ENCODE results near the gene MAVS.
"Not testable (repeated sequence)": the region's sequence is repeated elsewhere in the genome, so short reads cannot be mapped to it uniquely, and the experiment has no call there.

MAVS gene

DNA sequence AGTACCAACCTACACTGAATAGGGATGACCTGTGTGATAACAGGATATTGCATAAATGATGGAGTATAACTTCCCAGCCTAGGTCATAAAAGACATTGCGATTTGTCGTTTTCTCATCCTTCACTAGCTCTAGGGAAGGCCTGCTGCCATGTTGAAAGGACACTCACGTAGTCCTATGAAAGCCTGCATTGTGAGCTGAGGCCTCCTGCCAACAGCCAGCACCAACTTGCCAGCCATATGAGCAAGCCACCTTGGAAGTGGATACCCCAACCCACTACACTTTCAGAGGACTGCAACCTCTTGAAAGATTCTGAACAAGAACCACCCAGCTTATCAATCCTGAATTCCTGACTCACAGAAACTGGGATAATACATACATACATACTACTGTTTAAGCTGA lies 39.1 kb downstream of the MAVS start:
- peak in 14 of 51 donors; percentile 2 to 45 (median 12) for DNase-seq

DNA sequence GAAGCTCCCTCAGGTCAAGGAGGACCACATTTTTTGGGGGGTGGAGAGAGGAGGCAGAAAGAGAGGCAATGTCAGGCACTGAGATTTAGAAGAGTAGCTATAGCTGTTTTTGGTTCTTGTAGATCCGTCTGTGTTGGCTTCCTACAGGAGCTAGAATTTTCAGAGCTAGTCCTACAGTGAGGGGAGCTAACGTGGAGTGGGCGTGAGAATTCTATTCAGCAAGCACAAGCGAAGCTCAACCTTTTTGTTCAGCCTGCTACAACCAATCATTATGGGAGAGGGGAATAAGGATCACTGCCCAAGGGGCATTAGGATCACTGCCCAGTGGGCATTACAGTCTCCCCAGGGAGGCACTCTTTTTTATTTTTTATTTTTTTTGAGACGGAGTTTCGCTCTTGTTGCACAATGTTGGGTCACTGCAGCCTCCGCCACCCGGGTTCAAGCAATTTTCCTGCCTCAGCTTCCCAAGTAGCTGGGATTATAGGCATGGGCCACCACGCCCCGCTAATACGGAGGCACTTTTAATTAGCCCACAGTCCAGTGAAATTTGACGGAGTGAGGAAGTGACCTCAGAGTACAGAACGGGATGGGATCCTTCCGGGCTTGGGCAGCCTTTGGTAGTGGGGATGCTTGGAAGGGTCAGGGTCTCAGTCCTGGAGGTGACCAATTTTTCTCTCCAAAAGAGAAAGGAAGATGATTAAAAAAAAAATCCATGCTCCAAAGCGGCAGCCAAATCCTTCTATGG lies 41.4 kb downstream of the MAVS start:
- DNase-seq = peak in 11 of 51 donors; percentile 24 to 75 (median 45)

DNA sequence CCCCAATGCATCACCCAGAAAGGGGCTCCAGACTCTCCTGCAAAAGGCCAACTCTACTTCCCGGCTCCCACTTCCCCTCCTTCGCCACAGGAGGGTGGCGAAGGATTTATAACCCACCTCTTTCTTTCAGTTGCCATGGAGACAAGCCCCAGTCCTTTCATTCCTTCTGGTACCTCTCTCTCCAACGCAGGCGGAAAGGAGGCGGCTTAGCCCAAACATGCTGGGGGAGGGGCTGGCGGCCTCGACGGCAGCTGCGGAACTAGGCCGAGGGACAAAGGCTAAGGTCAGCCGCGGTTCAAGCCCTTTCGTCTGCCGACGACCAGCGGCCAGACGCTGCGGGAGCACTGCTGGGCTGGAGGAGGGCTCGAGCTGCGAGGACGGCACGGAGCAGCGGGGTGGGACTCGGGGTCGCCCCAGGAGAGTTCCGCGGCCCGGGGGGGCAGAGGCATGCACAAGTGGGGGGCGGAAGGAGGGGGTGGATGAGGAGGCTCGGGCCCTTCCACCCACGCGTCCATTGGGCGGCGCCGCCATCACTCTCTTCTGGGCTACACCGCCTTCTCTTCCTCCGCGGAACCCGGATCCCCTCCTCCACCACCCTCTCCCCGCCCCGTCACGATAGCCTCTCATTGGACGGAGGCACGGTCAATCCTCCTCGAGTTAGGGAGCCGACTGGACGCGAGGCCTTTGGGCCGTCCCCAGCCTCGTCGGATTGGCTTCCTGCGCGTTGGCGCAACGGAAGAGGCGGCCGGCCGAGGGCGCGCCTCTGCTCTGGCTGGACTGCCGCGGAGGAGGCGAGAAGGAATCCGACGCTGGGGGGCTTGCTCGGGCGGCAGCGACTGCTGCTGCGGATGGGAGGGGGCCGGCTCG lies 42.2 kb downstream of the MAVS start, which contains the start of gene PANK2:
Gene PANK2 (plus strand): TSS at position 766 of the 867 bp plus-strand sequence.
- DNase-seq = peak; percentile 85 to 99 (median 98)

DNA sequence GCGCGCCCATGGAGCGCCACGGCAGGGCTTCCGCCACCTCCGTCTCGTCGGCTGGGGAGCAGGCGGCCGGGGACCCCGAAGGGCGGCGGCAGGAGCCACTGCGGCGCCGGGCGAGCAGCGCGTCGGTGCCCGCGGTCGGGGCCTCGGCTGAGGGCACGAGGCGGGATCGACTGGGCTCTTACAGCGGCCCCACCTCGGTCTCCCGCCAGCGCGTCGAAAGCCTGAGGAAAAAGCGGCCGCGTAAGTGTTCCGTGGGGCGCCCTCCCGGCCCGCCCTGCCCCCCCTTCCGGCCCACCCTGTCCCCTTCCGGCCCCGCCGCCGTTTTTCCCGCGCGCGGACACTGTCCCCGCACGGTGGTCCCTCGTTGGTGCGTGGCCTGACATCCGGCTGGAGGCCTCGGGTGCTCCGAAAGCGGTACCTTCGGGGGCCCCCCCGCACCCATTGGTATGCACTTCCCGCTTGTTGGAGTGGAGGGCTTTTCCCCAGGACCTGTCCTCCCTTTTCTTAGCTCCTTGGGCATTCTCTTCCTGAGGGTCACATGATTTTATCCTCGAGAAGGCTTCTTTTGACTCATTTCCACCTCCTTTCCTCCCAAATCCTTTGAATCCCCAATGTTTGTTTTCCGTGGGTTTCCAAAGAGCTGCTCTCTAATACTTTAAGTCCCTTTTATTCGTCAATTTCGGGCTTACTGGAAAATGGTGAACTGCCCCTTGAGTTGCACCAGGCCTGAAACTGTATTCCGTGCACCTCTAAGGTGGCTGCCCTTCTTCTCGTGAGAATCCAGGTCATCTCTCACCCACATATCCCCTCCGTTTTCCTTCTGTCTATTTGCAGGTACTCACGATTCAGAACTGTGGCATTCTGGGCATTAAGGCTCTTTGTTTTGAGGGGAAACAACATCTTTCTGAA lies 43.1 kb downstream of the MAVS start:
- peak in 27 of 51 donors; percentile 6 to 58 (median 28) for DNase-seq

DNA sequence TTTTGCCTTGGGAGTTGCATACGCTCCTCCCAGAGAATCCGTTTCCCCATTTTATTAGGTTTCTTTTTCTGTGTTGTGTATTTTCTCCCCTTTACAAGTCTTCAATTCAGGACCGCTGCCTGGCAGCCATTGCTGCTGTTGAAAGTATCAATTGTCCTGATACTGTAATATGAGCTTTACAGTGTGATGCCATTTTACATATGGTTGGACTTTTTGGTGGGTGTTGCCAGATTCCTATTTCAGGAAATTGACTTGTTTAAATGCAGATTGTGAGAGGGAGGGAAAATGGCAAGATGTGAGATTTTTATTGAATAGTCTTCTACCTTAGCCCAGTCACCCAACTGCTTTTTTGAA lies 43.7 kb downstream of the MAVS start:
- no peak for DNase-seq

DNA sequence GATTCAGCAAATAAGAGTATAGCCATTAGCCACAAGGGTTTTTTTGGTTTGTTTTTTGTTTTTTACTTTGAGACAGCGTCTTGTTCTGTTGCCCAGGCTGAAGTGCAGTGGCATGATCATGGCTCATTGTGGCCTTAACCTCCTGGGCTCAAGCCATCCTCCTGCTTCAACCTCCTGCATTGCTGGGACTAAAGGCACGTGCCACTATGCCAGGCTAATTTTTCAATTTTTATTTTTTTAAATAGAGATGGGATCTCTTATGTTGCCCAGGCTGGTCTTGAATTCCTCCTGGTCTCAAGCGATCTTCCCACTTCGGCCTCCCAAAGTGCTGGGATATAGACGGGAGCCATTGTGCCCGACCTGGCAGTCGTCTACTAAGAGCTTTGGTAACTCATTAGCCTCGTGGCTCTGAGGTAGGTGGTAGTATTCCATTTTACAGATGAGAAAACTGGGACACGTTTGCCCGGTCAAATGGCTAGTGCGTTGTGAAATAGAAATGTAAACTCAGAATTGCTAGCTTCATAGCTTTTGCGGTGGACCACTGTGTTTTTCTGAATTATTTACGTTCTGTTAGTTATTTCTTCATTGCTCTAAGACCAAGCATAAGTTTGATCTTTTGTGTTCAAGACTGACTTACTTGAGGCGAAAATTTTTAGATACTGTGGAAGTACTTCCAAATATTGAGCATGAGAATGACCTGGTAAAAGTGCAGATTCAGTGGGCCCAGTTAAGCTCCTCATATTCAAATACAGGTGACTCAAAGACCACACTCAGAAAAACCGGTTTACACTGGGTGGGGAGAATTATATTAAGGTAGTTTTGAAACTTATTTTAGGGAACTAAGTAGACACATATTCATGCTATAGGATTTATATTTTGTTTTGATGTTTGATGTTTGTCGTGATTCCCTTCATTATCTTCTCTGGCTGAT lies 44.6 kb downstream of the MAVS start:
- DNase-seq = no peak

DNA sequence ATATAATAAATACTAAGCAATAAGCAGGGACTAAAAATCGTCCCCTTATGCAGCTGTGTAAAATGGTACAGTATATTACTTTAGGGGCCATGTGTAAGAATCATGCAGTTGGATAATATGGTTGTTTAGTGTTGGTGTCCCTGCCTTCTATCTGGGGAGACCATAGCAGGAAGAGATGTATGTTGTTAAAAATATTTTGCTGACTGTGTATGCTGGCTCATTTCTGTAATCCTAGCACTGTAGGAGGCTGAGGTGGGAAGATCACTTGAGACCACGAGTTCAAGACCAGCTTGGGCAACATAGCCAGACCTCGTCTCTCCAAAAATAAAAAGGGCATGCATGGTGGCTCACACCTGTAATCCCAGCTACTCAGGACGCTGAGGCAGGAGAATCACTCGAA lies 48.2 kb downstream of the MAVS start:
- no peak for DNase-seq

DNA sequence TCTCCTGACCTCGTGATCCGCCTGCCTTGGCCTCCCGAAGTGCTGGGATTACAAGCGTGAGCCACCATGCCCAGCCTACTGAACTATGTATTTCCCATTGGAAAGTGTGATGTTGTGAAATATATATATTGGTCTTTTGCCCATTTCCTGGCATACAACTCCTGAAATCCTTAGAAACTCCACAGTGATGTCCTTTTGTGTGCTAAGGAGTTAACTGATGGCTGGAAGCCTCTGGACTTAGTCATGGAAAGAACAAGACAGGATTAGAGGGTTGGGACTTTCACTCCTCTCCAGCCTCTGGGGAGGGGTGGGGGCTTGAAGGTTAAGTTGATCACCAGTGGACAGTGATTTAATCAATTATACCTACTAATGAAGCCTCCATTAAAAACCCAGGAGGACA lies 49.7 kb downstream of the MAVS start:
- no peak for DNase-seq

DNA sequence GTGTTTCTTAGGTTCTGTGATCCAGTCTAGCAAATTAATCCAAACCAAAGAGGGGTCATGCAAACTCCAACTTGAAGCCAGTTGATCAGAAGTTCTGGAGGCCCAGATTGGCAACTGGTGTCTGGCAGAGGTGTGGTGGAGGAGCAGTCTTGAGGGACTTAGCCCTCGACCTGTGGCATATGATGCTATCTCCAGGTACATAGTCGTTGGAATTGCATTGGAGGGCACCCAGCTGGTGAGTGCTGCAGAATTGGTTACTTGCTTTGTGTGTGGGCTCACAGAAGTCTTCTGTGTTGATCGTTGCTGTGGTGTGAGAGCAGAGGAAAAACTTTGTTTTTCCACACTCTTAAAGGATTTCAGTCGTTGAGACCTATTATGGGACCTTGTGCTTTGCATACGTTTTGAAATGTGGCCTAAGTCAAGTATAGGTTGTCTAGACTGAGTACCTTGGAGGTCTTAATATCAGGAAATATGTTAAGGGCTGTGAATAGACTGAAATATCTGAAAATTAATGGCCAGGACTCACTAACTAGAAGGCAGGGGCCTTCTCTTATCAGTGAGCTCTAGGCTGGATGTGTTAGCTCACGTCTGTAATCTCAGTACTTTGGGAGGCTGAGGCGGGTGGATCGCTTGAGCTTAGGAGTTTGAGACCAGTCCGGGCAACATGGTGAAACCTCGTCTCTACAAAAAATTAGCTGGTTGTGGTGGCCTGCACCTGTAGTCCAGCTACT lies 50.4 kb downstream of the MAVS start:
- DNase-seq = no peak

DNA sequence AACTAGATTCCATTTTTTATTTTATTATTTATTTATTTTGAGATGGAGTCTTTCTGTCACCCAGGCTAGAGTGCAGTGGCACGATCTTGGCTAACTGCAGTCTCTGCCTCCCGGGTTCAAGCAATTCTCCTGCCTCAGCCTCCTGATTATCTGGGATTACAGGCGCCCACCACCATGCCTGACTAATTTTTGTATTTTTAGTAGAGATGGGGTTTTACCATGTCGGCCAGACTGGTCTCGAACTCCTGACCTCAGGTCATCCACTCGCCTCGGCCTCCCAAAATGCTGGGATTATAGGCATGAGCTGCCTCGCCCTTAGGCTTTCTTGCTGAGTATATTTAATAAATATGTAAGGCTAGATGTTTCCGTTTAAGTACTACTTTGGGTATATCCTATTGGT lies 51.5 kb downstream of the MAVS start:
- DNase-seq = not testable (repeated sequence)

DNA sequence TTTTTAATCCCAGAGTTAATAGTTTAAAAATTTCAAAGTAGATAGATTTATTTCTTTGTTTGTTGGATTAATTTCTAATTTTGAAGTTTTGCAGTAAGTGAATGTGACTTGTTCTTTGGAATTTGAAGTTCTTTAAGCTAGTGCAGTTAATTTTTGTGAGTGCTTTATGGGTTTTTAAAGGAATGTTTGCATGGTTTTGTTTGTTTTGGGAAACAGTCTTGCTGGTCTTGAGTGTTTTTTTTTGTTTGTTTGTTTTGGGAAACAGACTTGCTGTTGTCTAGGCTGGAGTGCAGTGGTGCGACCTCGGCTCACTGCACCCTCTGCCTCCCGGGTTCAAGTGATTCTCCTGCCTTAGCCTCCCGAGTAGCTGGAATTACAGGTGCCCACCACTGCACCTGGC lies 52.0 kb downstream of the MAVS start:
- no peak for DNase-seq

DNA sequence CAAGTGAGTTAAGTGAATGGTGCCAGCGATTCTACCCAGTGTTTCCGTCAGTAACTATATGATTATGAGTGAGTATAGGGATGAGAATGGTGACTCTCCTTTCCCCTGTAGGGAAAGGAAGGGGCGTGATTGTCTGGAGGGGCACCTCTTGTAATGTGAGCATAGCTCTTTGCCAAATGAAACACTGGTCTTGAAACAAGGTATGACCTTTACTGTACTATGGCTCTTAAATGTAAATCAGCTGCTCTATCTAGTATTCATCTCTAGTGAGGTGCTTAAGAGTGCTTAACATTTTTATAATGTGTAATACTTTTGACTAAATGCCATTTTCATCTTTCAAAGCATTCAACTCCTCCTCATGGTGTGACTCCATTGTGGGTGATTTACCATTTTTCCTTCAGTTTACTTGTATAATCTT lies 53.6 kb downstream of the MAVS start:
- DNase-seq = no peak

DNA sequence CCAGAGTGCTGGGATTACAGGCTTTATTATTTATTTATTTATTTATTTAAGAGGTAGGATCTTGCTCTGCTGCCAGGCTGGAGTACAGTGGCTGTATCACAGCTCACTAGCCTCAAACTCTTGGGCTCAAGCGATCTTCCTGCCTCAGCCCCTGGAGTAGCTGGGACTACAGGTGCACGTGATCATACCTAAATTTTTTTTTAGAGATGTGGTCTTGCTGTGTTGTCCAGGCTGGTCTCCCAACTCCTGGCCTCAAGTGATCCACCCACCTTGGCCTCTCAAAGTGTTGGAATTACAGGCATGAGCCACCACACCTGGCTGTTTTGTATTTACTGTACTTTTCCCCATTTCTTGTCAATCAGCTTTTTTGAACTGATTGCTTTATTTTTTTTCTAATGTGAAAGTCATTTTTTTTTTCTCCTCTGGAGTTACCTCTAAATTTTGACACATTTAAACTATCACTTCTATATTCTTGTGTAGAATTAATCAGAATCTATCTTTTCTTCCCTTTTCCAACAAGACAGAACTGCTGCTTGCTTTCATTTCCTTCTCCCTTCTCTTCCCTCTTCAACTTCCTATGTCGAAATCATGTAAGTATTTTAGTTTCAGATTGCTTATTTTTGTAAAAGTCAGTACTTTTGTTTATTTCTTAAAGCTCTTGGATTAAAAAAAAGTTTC lies 54.5 kb downstream of the MAVS start:
- DNase-seq = no peak

DNA sequence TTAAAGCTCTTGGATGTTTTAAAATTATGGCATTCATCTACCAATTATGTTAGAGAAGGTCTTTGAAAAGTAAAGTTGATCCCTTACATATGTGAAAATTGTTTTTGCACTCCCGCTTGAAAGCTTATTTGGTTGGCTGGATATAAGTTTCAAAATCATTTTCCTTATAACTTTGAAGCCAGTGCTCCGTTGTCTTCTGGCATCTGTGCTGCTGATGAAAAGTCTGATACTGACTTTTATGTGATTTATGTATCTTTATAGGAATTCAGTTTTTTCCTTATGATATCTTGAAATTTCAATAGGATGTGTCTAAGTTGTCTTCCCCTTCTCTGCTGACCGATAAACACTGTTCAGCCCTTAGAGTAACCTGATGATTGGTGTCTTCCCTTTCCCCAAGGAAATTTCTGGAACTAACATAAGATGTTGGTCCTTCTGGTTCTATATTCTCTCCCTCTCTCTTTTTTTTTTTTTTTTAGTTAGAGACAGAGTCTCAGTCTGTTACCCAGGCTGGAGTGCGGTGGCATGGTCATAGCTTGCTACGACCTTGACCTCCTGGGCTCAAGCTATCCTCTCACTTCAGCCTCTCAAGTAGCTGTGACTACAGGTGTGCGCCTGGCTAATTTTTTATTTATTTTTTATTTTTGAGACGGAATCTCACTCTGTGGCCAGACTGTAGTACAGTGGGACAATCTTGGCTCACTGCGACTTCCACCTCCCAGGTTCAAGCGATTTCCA lies 55.2 kb downstream of the MAVS start:
- DNase-seq = no peak

DNA sequence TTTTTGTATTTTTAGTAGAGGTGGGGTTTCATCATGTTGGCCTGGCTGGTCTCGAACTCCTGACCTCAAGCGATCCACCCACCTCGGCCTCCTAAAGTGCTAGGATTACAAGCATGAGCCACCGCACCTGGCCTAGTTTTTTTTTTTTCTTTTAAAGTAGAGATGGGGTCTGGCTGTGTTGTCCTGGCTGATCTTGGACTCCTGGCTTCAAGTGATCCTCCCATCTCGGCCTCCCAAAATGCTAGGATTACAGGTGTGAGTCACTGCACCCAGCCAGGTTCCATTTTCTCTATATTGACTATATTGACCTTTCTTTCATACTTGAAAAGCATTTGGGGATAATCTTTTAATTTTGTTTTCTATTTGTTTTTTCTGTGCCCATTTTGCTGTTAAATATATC lies 55.8 kb downstream of the MAVS start:
- no peak for DNase-seq

DNA sequence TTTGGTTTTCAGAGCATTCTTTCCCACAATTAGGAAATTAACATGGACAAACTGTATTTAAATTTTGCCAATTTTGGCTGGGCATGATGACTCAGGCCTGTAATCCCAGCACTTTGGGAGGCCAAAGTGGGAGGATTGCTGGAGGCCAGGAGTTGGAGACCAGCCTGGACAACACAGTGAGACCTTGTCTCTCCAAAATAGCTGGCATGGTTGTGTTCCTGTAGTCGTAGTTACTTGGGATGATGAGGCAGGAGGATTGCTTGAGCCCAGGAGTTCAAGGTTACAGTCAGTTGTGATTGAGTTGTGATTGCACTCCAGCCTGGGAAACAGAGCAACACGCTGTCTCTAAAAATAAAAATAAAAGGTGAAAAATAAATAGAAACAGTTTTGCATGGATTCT lies 57.6 kb downstream of the MAVS start:
- no peak for DNase-seq

DNA sequence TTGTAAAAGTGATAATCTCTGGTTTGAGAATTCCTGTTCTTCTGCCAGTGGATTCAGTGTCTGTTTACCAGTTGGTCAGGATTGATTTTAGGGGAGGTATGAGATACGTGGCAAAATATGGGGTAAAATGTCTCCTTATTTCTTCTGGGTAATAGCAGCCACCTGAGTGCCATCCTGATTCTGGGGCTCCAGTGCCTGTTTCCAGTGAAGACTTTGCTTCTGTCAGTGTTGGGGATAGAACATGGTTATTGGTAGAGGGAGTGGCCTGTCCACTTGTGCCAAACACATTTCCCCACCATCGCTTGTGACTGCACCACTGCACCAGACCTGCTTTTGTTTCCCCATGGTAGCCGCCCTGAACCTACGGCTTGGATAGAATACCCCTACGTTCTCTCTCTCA lies 58.2 kb downstream of the MAVS start:
- no peak for DNase-seq
